ENCODE measurements around the gene EIF2S3B.

Gene EIF2S3B

GRCh38 chr12:10554756-10555481 is 49.2 kb downstream of the EIF2S3B start:
- DNase-seq: no peak

DNA sequence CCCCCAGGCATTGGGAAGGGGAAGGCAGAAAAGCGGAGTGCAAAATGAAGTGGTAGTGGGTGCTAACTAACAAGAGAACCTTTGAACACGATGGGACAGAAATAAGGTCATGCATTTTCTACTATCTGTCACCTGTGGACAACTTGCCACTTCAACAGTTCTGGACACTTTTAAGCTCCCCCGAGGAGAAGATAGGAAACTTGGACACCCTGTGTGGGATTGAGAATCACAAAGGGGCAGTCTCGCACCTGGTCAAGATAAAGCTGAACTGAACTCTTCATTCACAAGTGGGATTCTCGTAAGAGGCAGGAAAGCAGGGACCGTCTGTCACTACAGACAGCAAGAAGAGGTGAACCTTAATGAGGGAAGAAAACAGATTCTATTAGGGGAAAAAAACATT is 51.6 kb downstream of the EIF2S3B start:
- DNase-seq: no peak

- DNase-seq: no peak
These were observed 52.1 kb downstream of the EIF2S3B start for GRCh38 chr12:10557766-10558165.

All from stimulated activated CD4-positive, alpha-beta T cell treated with anti-CD3 and anti-CD28 coated beads, Interleukin-2, amount 100 ng/mL, for 24 hours (primary cell).